ENCODE measurements around the gene PRCD. TPM values are rescaled to one million over a fixed set of nuclear protein-coding genes. Genes with fewer than 3 reads are reported as not detected.

The PRCD gene
- polyA plus RNA-seq, 1 donor (not counting 4 experiments of a cell fraction or from before 2014, with no cell fraction given): 1.2 TPM

GRCh38 chr17:76549539-76549938 is 9.7 kb downstream of the PRCD start:
- Histone ChIP-seq H3K27me3 (ENCODE audit: control insufficient read depth, extremely low read depth, insufficient read depth, low read length) (peaks cover 8% of the 10 kb centered on the region), H2AFZ (ENCODE audit: control insufficient read depth, low read length) (no peak overlapping the region), H3K9me1 (ENCODE audit: control insufficient read depth, extremely low read depth, insufficient read depth, low read length) (no peaks in the 10 kb centered on the region), H3K4me2 (ENCODE audit: control insufficient read depth, extremely low read depth, insufficient read depth, low read depth, low read length) (no peak overlapping the region), H3K36me3 (ENCODE audit: control insufficient read depth in 2 of 2, extremely low read depth in 1 of 2, insufficient read depth in 2 of 2, low read length in 2 of 2) (peaks cover 0 to 4% of the 10 kb centered on the region in 2 experiments), H3K27ac (ENCODE audit: control insufficient read depth, insufficient read depth, low read length) (no peak overlapping the region), H3K4me1 (ENCODE audit: control insufficient read depth, extremely low read depth, insufficient read depth, low read length) (peaks cover 45% of the 10 kb centered on the region), H3K9me3 (ENCODE audit: control insufficient read depth, low read depth, low read length) (no peaks in the 10 kb centered on the region), H3K79me2 (ENCODE audit: control insufficient read depth, insufficient read depth, low read length) (peaks cover 14% of the 10 kb centered on the region), H3K9ac (ENCODE audit: control insufficient read depth, extremely low read depth, insufficient read depth, low read length) (no peak overlapping the region), H3K4me3 (ENCODE audit: control insufficient read depth in 2 of 3, extremely low read depth in 1 of 3, insufficient read depth in 2 of 3, low read depth in 1 of 3, low read length in 3 of 3) (peak overlapping the region in 1 of 3 experiments; percentile 8), H4K20me1 (ENCODE audit: control insufficient read depth, extremely low read depth, insufficient read depth, low read length) (no peaks in the 10 kb centered on the region)
- no peak for FAIRE-seq
- DNase-seq (ENCODE audit: low read depth, low spot score): no peak
- dilution Hi-C loops (cut with MboI; ENCODE audit: extremely low pct_ligation_motif_present, low sequenced_read_pairs): no loop called here
- no peak for TF ChIP-seq CTCF (optimal IDR thresholded peaks at IDR 0.05 in 1 of 3, IDR thresholded peaks at IDR 0.05 in 1 of 3, conservative IDR thresholded peaks at IDR 0.05 in 1 of 3; ENCODE audit: extremely low read depth in 1 of 3, insufficient read depth in 2 of 3, low read length in 3 of 3)
- TF ChIP-seq EZH2 (IDR thresholded peaks at IDR 0.05; ENCODE audit: low read length): no peak

GRCh38 chr17:76550712-76551615 is 11.1 kb downstream of the PRCD start:
- Histone ChIP-seq H3K4me1 (ENCODE audit: control insufficient read depth, extremely low read depth, insufficient read depth, low read length) (peaks cover 46% of the 10 kb centered on the region), H3K9ac (ENCODE audit: control insufficient read depth, extremely low read depth, insufficient read depth, low read length) (peak overlapping the region; percentile 65), H3K9me3 (ENCODE audit: control insufficient read depth, low read depth, low read length) (no peaks in the 10 kb centered on the region), H3K4me3 (ENCODE audit: control insufficient read depth in 2 of 3, extremely low read depth in 1 of 3, insufficient read depth in 2 of 3, low read depth in 1 of 3, low read length in 3 of 3) (peak overlapping the region; percentile 35 to 50 (median 38)), H3K9me1 (ENCODE audit: control insufficient read depth, extremely low read depth, insufficient read depth, low read length) (no peaks in the 10 kb centered on the region), H3K79me2 (ENCODE audit: control insufficient read depth, insufficient read depth, low read length) (peaks cover 14% of the 10 kb centered on the region), H2AFZ (ENCODE audit: control insufficient read depth, low read length) (no peak overlapping the region), H3K36me3 (ENCODE audit: control insufficient read depth in 2 of 2, extremely low read depth in 1 of 2, insufficient read depth in 2 of 2, low read length in 2 of 2) (no peaks in the 10 kb centered on the region), H3K4me2 (ENCODE audit: control insufficient read depth, extremely low read depth, insufficient read depth, low read depth, low read length) (peak overlapping the region; percentile 88), H3K27ac (ENCODE audit: control insufficient read depth, insufficient read depth, low read length) (peak overlapping the region; percentile 86), H4K20me1 (ENCODE audit: control insufficient read depth, extremely low read depth, insufficient read depth, low read length) (no peaks in the 10 kb centered on the region), H3K27me3 (ENCODE audit: control insufficient read depth, extremely low read depth, insufficient read depth, low read length) (no peaks in the 10 kb centered on the region)
- peak; percentile 85 for FAIRE-seq
- no peak for TF ChIP-seq EZH2 (IDR thresholded peaks at IDR 0.05; ENCODE audit: low read length)
- TF ChIP-seq CTCF (optimal IDR thresholded peaks at IDR 0.05 in 1 of 3, IDR thresholded peaks at IDR 0.05 in 1 of 3, conservative IDR thresholded peaks at IDR 0.05 in 1 of 3; ENCODE audit: extremely low read depth in 1 of 3, insufficient read depth in 2 of 3, low read length in 3 of 3): no peak
- dilution Hi-C loops (cut with MboI; ENCODE audit: extremely low pct_ligation_motif_present, low sequenced_read_pairs): no loop called here
- no peak for DNase-seq (ENCODE audit: low read depth, low spot score)

All from keratinocyte (primary cell).